ENCODE measurements around the gene ATP6V0C. TPM values are rescaled to one million over a fixed set of nuclear protein-coding genes. Genes with fewer than 3 reads are reported as not detected.

The ATP6V0C gene
- polyA plus RNA-seq, 1 donor (not counting 4 experiments of a cell fraction or from before 2014, with no cell fraction given): 11.4 TPM

DNA sequence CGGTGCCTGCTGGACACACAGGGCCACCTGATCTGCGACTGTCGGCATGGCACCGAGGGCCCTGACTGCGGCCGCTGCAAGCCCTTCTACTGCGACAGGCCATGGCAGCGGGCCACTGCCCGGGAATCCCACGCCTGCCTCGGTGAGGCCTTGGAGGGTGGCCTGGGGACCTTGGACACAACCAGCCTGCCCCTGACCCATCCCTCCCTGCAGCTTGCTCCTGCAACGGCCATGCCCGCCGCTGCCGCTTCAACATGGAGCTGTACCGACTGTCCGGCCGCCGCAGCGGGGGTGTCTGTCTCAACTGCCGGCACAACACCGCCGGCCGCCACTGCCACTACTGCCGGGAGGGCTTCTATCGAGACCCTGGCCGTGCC lies 41.3 kb upstream of the ATP6V0C start:
- H3K36me3 ChIP-seq (ENCODE audit: control insufficient read depth in 2 of 2, extremely low read depth in 1 of 2, insufficient read depth in 2 of 2, low read length in 2 of 2): no peaks in the 10 kb centered on the region
- H3K9ac ChIP-seq (ENCODE audit: control insufficient read depth, extremely low read depth, insufficient read depth, low read length): no peak overlapping the region
- FAIRE-seq (no peak), DNase-seq (ENCODE audit: low read depth, low spot score) (no peak)
- H3K27ac ChIP-seq (ENCODE audit: control insufficient read depth, insufficient read depth, low read length): no peak overlapping the region
- dilution Hi-C loops (cut with MboI; ENCODE audit: extremely low pct_ligation_motif_present, low sequenced_read_pairs): no loop called here
- no peaks in the 10 kb centered on the region for H3K9me1 ChIP-seq (ENCODE audit: control insufficient read depth, extremely low read depth, insufficient read depth, low read length)
- TF ChIP-seq, protein P1, sequence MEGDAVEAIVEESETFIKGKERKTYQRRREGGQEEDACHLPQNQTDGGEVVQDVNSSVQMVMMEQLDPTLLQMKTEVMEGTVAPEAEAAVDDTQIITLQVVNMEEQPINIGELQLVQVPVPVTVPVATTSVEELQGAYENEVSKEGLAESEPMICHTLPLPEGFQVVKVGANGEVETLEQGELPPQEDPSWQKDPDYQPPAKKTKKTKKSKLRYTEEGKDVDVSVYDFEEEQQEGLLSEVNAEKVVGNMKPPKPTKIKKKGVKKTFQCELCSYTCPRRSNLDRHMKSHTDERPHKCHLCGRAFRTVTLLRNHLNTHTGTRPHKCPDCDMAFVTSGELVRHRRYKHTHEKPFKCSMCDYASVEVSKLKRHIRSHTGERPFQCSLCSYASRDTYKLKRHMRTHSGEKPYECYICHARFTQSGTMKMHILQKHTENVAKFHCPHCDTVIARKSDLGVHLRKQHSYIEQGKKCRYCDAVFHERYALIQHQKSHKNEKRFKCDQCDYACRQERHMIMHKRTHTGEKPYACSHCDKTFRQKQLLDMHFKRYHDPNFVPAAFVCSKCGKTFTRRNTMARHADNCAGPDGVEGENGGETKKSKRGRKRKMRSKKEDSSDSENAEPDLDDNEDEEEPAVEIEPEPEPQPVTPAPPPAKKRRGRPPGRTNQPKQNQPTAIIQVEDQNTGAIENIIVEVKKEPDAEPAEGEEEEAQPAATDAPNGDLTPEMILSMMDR (optimal IDR thresholded peaks at IDR 0.05 in 1 of 3, IDR thresholded peaks at IDR 0.05 in 1 of 3, conservative IDR thresholded peaks at IDR 0.05 in 1 of 3; ENCODE audit: extremely low read depth in 1 of 3, insufficient read depth in 2 of 3, low read length in 3 of 3): no peak
- TF ChIP-seq EZH2 (IDR thresholded peaks at IDR 0.05; ENCODE audit: low read length): no peak
- H3K4me1 ChIP-seq (ENCODE audit: control insufficient read depth, extremely low read depth, insufficient read depth, low read length): peaks cover 17% of the 10 kb centered on the region
- H3K27me3 ChIP-seq (ENCODE audit: control insufficient read depth, extremely low read depth, insufficient read depth, low read length): peaks cover 28% of the 10 kb centered on the region
- no peaks in the 10 kb centered on the region for H3K79me2 ChIP-seq (ENCODE audit: control insufficient read depth, insufficient read depth, low read length)
- peaks cover 7% of the 10 kb centered on the region for H4K20me1 ChIP-seq (ENCODE audit: control insufficient read depth, extremely low read depth, insufficient read depth, low read length)
- no peak overlapping the region for H3K4me2 ChIP-seq (ENCODE audit: control insufficient read depth, extremely low read depth, insufficient read depth, low read depth, low read length)
- H3K9me3 ChIP-seq (ENCODE audit: control insufficient read depth, low read depth, low read length): no peaks in the 10 kb centered on the region
- H2AFZ ChIP-seq (ENCODE audit: control insufficient read depth, low read length): no peak overlapping the region
- H3K4me3 ChIP-seq (ENCODE audit: control insufficient read depth in 2 of 3, extremely low read depth in 1 of 3, insufficient read depth in 2 of 3, low read depth in 1 of 3, low read length in 3 of 3): no peak overlapping the region

DNA sequence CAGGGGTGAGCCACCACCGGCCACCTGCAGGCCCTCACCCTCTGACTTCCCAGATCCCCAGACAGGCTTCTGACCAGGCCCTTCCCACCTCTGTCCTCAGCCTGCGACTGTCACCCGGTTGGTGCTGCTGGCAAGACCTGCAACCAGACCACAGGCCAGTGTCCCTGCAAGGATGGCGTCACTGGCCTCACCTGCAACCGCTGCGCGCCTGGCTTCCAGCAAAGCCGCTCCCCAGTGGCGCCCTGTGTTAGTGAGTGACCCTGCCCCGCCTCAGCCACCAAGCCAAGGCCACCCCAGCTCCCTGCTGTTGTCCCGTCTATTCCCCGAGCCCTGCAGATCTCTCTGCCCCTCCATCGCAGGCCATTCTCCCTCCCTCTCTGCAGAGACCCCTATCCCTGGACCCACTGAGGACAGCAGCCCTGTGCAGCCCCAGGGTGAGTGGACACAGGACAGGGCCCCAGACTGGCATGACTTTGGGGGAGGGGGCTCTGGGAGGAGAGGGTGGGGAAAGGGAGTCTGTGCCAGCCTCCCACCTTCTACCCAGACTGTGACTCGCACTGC lies 40.8 kb upstream of the ATP6V0C start:
- Histone ChIP-seq H3K9me3 (ENCODE audit: control insufficient read depth, low read depth, low read length) (no peaks in the 10 kb centered on the region), H3K9me1 (ENCODE audit: control insufficient read depth, extremely low read depth, insufficient read depth, low read length) (no peaks in the 10 kb centered on the region), H2AFZ (ENCODE audit: control insufficient read depth, low read length) (no peak overlapping the region), H4K20me1 (ENCODE audit: control insufficient read depth, extremely low read depth, insufficient read depth, low read length) (peaks cover 9% of the 10 kb centered on the region), H3K4me1 (ENCODE audit: control insufficient read depth, extremely low read depth, insufficient read depth, low read length) (peaks cover 17% of the 10 kb centered on the region), H3K27me3 (ENCODE audit: control insufficient read depth, extremely low read depth, insufficient read depth, low read length) (peaks cover 28% of the 10 kb centered on the region), H3K27ac (ENCODE audit: control insufficient read depth, insufficient read depth, low read length) (no peak overlapping the region), H3K9ac (ENCODE audit: control insufficient read depth, extremely low read depth, insufficient read depth, low read length) (no peak overlapping the region), H3K4me2 (ENCODE audit: control insufficient read depth, extremely low read depth, insufficient read depth, low read depth, low read length) (peak overlapping the region; percentile 27), H3K79me2 (ENCODE audit: control insufficient read depth, insufficient read depth, low read length) (no peaks in the 10 kb centered on the region), H3K4me3 (ENCODE audit: control insufficient read depth in 2 of 3, extremely low read depth in 1 of 3, insufficient read depth in 2 of 3, low read depth in 1 of 3, low read length in 3 of 3) (no peak overlapping the region), H3K36me3 (ENCODE audit: control insufficient read depth in 2 of 2, extremely low read depth in 1 of 2, insufficient read depth in 2 of 2, low read length in 2 of 2) (no peaks in the 10 kb centered on the region)
- FAIRE-seq: no peak
- no peak for DNase-seq (ENCODE audit: low read depth, low spot score)
- dilution Hi-C loops (cut with MboI; ENCODE audit: extremely low pct_ligation_motif_present, low sequenced_read_pairs): no loop called here
- TF ChIP-seq, protein P1 (optimal IDR thresholded peaks at IDR 0.05 in 1 of 3, IDR thresholded peaks at IDR 0.05 in 1 of 3, conservative IDR thresholded peaks at IDR 0.05 in 1 of 3; ENCODE audit: extremely low read depth in 1 of 3, insufficient read depth in 2 of 3, low read length in 3 of 3): no peak
- no peak for TF ChIP-seq EZH2 (IDR thresholded peaks at IDR 0.05; ENCODE audit: low read length)

Data from keratinocyte (primary cell).